HG03066 (cell line): ENCODE results near the gene ATP10B.

ENCODE experiments used
- ATAC-seq: cut with Tn5 transposase; IDR thresholded peaks from one replicate; pipeline ENCODE4 v1.9.1; 2021; ENCODE audit warnings: low read depth; ENCODE audit not compliant: unreplicated experiment

Gene ATP10B

DNA sequence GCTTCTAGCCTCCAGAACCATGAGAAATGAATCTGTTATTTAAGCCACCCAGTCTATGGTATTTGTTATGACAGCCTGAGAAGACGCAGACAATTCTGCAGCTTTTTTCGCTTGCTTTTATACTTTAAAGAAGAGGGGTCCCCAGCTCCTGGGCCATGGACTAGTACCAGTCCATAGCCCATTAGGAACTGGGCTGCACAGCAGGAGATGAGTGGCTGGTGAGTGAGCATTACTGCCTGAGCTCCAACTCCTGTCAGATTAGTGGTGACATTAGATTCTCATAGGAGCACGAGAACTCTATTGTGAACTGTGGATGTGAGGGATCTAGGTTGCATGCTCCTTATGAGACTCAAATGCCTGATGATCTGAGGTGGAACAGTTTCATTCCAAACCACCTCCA is 278.7 kb downstream of the ATP10B start:
- no peak for ATAC-seq

- ATAC-seq = no peak
Observed at GRCh38 chr5:160567031-160567705, 284.8 kb downstream of the ATP10B start.

DNA sequence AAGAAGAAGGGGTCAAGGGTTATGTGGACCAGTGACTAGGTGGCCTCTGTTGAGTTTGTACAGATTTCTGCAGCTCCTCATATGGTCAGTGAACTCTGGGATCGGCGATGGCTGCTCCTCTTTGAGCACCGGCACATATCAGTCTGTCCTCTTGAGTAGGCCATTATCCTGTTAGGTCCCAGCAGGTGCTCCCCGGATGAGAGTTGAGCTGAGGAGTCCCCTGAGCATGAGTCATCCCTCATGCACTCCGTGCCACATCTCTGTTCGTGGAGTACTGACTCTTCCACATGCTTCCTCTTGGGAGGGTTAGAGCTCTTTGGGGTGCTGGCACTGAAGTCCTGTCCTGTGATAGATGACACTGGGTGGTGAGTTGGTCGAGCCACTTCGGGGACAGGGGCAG is 286.6 kb downstream of the ATP10B start:
- ATAC-seq = no peak

DNA sequence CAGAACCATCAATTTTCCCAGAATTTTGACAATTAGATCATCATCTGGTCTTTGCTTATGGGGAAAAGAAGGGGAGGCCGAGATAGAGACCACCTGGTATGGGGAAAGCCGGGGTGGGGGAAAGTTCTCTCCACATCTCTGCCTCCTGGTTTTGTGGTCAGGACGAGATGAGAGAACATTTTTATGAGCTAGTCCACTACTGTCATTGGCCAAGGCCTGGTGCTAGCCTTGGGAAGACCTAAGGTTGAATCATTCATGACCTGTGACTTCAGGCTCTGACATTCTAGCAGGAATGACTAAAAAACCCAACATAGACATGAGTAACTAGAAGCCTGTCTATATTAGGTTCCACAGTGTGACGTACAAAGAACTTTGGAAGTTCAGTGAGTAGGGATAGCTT is 295.2 kb downstream of the ATP10B start:
- ATAC-seq = no peak

DNA sequence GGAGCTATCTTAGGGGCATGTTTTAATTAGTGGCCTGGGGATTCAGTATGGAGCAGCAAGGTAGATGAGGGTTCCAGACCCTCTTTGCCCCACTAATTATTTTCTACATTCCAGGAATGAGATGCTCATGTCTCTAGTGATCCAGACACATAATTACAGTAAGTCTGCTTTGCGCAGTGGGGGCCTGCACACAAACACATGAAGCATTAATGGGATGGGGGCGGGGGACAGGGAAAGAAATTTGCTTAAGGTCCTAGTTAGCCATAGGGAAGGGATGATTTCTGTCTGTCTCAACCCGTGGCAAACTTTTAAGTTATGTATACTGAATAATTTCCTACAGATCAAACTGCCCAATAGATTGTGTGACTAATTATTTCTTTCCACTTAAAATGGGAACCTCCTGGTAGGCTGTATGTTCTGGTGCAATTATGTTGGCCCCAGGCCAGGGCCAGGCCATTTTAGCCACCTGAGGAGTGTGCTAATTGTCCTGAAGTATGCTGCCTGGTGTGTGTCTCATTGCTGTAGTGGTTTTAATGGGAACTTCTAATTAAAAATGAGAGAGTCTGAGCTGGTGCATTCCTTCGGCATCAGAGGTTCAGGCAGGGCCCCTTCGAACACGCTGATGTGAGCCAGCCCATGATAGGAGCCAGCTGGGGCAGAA is 295.9 kb downstream of the ATP10B start:
- ATAC-seq = no peak

DNA sequence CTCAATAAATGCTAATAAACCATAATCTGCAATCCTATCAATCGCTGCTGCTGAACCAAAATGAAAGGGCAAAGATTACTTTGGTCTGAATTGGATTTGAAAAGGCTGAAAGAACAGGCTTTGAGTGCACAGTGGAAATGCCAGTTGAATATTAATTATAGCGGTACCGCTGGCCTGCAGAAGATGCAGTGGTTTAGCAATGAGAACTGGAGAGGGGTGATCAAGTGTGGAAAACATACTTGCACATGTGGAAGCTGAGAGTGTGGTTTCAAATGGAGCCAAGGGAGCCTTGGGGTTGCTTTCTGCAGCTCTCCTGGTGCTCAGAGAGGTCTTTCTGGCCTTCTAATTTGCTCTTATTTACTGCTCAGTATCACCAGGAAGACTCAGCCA is 296.4 kb downstream of the ATP10B start:
- ATAC-seq = no peak

GRCh38 chr5:160550075-160550474 is 301.9 kb downstream of the ATP10B start:
- no peak for ATAC-seq

DNA sequence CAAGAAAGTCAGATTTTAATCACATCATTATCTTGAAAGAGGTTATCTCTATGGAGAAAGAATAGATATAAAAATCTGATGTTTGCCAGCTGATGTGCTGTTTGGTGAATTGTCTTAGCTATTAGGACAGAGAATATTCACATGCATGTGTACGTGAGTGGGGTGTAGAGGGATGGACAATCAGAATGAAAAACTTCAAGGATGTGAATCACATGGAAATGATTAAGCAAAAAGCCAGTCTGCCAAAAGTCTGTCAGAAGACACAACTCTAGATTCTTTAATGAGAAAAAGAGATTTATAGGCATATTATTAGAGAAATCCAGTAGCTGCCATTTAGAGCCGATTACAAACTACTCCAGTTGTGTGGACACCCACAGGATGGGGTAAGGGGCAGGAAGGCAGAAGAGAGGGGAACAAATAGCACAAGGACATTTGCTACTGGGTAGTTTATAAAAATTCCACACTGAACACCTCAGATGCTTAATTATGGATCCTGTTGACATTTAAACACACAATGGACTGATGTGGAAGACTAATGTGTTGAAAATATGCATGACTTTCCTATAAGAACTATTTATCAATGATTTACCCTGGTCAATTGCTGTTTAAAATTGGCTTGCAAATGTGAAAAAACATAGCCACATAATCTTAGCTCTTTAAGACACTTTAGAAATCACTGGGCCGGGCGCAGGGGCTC is 302.9 kb downstream of the ATP10B start:
- ATAC-seq = no peak

GRCh38 chr5:160547872-160548271 is 304.1 kb downstream of the ATP10B start:
- no peak for ATAC-seq

DNA sequence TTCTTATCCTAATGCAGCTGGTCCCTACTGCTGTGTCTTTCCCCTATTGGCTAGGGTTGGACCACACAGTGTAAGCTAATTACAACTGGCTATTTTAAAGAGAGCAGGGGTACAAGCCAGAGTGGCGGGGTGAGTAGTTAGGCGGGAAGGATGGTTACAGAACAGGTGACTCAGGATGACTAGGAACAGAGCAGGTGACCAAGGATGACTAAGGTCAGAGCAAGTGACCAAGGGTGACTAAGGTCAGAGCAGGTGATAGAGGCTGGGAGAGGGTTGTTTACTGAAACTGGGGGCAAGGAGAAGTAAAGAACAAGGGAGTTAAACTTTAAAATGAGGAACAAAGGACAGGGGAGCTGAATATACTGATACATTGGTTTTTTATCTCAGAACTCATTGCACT is 304.9 kb downstream of the ATP10B start:
- no peak for ATAC-seq

GRCh38 chr5:160545832-160546231 is 306.2 kb downstream of the ATP10B start:
- no peak for ATAC-seq

GRCh38 chr5:160543395-160543794 is 308.6 kb downstream of the ATP10B start:
- ATAC-seq = no peak

GRCh38 chr5:160542840-160543239 is 309.2 kb downstream of the ATP10B start:
- no peak for ATAC-seq

DNA sequence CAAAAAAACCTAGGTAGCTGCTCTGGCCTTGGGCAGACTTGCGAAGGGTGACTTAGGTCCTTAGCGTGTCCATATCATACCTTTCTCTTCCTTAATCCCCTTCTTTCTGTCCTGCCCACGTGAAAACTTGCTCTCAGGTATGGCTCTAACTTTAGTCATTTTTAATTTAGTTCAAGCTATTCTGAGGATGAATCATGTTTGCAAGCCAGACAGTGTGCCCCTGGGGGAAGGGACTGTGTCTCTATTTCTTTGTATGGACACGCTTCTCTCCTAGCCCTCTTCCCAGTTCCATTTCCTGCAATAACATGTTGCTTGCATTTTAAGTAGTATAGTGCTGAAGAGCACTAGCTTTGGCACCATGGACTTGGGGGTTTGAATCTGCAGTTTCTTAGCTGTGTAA is 309.7 kb downstream of the ATP10B start:
- ATAC-seq = no peak

- no peak for ATAC-seq
Observed at GRCh38 chr5:160539431-160539830, 312.6 kb downstream of the ATP10B start.

GRCh38 chr5:160537940-160538339 is 314.1 kb downstream of the ATP10B start:
- ATAC-seq = no peak

DNA sequence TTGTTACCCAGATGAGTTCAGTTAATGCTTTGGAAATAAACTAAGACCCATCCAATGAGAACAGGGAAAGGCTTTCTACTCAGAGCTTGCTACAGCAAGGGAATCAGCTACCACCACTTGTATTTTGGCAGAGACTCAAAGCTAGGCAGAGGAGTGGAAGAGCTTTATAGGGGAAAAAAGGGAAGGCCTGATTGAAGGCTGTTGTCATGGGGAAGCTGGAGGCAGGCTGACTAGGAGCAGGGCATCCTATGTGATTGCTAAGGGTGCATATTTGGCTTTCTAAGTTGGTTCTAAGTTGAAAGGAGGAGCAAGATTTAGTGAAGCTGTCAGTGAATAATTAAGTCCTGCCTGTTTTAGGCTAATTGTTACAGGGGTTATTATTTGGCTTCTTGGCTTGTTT is 314.9 kb downstream of the ATP10B start:
- ATAC-seq = no peak

- ATAC-seq = no peak
Observed at GRCh38 chr5:160534914-160535313, 317.1 kb downstream of the ATP10B start.

DNA sequence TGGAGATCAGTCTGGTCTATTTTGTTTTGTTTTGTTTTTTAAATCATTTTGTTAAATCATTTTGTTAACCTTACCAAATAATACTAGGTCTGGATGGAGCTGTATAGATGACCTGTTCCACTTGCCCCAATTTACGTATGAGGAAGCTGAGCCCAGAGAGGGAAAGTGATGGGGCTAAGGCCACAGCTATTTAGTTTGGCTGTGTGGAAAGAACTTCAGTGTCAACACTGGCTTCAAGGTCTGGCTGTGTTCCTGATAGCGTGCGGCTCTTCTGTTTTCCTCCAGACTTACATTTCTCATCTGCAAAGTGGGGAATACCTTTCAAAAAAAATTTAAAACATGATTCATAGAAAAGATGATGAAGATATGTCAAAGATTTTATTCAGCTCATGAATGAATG is 317.9 kb downstream of the ATP10B start:
- no peak for ATAC-seq

DNA sequence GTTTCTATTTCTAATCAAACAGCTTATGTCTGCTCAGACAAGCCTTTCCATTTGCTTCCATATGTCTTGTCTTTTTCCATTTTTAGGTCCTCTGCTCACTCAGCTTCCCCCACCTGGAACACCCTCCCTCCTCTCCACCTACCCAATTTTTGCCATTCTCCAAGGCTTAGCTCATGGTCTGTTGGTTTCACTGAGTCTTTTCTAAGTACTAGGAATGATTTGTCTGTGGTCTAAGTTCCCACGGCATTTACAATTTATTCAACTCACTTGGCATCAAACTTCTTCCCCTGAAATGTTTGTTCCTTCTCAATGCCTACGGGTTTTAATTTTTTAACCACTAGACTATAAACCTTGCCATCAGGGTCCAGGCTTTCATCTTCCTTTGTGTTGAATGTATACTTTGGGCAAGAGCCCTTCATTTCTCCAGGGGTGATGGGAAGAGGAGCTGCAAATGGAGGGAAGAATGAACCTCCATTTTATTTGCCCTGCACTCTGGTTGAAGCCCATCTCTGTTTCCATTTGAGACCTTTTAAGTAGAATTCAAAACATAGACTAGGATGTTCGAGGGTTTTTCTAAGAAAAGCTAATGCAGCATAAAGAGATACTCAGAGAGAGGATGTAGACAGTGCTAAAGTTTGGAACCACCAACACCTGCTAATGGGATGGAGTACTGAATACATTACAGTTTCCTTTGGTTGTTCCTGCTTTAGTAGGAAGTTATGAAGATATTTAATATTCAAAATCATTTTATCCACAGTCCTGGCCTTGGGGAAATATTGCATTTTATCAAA is 326.3 kb downstream of the ATP10B start:
- no peak for ATAC-seq

DNA sequence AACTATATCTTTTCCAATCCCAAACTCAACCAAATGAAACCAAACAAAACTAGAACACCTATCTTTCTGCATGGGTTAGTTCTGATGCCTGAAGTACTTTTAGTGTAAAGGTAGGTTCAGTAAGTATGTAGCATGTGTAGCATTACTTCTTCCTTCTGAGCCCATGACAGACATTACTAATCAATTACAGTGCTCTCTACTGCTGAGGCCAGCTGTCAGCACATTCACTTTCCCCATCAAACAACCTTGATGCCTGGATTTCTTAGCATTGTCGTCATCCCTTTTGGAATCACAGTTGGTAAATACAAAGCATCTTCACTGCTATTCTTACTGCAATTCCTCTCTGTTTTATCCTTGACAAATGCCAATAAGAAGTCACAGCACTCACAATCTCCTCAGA is 327.2 kb downstream of the ATP10B start:
- ATAC-seq = no peak
